D341Med (cell line): ENCODE data around the gene EFEMP1.

Source experiments
- DNase-seq: peaks from one replicate; pipeline ENCODE4 v3.0.0; 2012; ENCODE audit warnings: low spot score

Gene EFEMP1

GRCh38 chr2:55826246-55826645 is 97.3 kb downstream of the EFEMP1 start:
- DNase-seq: no peak

GRCh38 chr2:55824551-55825096 is 99.0 kb downstream of the EFEMP1 start:
- DNase-seq: no peak
